Right ventricle myocardium superior (tissue), 1 donor: Measurements from ENCODE around the gene MOSPD3. TPM values are rescaled to one million over a fixed set of nuclear protein-coding genes. Genes with fewer than 3 reads are reported as not detected.
"Not testable (repeated sequence)": the region's sequence is repeated elsewhere in the genome, so short reads cannot be mapped to it uniquely, and the experiment has no call there.

Experiments
- ATAC-seq: fragments of 200-7000 bp; cut with Tn5 transposase; one replicate; pipeline ENCODE4 v1.9.1; 2020; ENCODE audit warnings: mild to moderate bottlenecking; ENCODE audit not compliant: poor library complexity
- DNase-seq: peaks from one replicate; pipeline ENCODE4 v3.0.0-alpha.2; 2020
- intact Hi-C: fragments of 100-400 bp; cut with DNase I; formaldehyde crosslinking; loops from one replicate; pipeline ENCODE4 v1.11.2; 2022
- total RNA-seq: library from RNA; stranded (reverse); fragmentation: NEBNext Ultra II Directional; extraction: Animal tissue kit (Norgen Biotek cat#: 25700); gene quantifications from one replicate; pipeline ENCODE4 v1.2.1, GENCODE V29; 2021
- donor health status: DM: no; HTN: yes; CAD: no; lungs with severe emphysema.

MOSPD3 gene
- total RNA-seq, 1 donor from 2014 or later: 9.3 TPM

GRCh38 chr7:100640517-100641440 lies 28.4 kb downstream of the MOSPD3 start:
- no peak for DNase-seq
- intact Hi-C loops: no loop called here

DNA sequence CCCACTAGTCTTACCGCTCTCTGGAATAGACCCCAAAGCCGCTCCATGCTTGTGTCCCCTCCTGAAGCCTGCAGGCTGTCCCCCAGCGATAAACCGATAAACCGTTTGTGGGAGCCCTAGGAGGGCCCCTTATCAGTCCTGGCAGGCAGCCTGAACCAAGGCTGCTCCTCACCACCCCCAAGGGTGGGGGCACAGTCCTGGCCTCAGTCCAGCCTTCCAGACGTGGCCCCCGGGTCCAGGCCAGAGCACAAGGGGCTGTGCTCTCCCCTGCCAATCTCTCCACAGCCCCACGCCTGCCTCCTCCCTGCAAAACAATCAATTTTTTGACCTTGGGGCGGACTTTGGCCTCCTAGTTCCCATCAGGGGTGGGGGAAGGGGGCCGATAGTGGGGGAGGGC lies 29.1 kb downstream of the MOSPD3 start, which contains the start of gene TFR2:
Gene TFR2, minus strand, starts transcription at position 90 of the 397 bp plus-strand sequence. Its CDS starts 43 bp downstream, at position 47.
- ATAC-seq: no peak
- intact Hi-C loops: no loop called here
- no peak for DNase-seq

More at GRCh38 chr7:100640517-100641440, 28.4 kb downstream of the MOSPD3 start:
- ATAC-seq: no peak

GRCh38 chr7:100641860-100642533 lies 29.7 kb downstream of the MOSPD3 start:
- ATAC-seq (no peak), DNase-seq (no peak)
- intact Hi-C loops: no loop called here

GRCh38 chr7:100642534-100642907 lies 30.2 kb downstream of the MOSPD3 start:
- ATAC-seq (no peak), DNase-seq (no peak)
- intact Hi-C loops: no loop called here

- intact Hi-C loops: no loop called here
- DNase-seq (no peak), ATAC-seq (no peak)
Measured at GRCh38 chr7:100649826-100650565, 37.7 kb downstream of the MOSPD3 start.

GRCh38 chr7:100654908-100655831 lies 42.8 kb downstream of the MOSPD3 start:
- ATAC-seq (no peak), DNase-seq (no peak)
- intact Hi-C loops: no loop called here

DNA sequence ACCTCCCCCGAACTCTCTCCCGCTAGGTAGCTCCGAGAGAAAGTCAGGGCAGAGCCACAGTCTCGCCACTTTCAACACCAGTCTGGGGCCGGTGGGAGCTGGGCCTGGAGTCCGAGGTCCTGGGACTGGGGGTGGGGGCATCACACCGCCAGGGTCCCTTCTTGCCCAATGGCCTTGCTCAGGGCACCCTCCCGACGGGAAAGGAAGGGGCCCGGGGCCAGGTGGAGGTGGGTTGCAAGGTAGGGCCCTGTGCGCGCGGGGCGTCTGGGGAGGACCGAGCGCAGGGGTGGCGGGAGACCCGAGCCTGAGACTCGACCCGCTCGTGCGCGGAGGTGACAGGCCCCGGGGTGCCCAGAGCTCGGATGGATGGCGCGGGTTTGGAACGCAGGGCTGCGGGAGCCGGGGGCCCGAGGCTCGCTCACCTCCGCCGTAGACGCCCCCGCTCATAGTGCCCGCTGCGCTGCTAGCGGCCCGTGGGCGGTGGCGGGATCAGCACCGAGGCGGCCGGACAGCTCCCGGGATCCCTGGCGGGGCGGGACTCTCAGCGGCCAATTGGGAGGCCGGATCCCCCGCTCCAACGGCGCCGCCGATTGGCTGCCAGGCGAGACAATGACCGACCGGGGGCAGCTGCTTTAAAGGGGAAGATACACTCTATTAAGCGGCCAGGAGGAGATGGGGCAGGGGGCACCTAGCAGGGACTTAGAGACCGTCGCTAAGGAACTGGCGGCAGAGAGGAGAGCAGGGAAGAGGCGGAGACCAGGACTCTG lies 43.8 kb downstream of the MOSPD3 start, which contains the start of gene ACTL6B:
Gene ACTL6B, minus strand, starts transcription at position 541 of the 767 bp plus-strand sequence. Its CDS starts 94 bp downstream, at position 447.
- intact Hi-C loops: no loop called here
- DNase-seq (peak; percentile 70), ATAC-seq (peak; percentile 80)

DNA sequence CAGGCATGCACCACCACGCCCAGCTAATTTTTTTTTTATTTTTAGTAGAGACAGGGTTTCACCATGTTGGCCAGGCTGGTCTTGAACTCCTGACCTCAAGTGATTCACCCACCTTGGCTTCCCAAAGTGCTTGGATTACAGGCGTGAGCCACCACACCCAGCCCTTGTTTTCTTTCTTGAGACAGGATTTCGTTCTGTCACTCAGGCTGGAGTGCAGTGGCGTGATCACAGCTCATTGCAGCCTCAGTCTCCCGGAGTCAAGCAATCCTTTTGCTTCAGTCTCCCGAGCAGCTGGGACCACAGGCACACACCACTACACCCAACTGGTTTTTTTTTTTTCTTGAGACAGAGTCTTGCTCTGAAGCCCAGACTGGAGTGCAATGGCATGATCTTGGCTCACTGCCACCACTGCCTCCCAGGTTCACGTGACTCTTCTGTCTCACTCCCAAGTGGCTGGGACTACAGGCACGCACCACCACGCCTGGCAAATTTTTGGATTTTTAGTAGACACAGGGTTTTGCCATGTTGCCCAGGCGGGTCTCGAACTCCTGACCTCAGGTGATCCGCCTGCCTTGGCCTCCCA lies 49.9 kb downstream of the MOSPD3 start:
- ATAC-seq, intact Hi-C loops: not testable (repeated sequence)

More for the DNA sequence above, 49.9 kb downstream of the MOSPD3 start:
- DNase-seq: not testable (repeated sequence)

Other genes with a start within 250 kb of the MOSPD3 start
- gene PILRA, start 239.1 kb upstream of the MOSPD3 start, total RNA-seq: 3.6 TPM
- 5.4 TPM for gene ZCWPW1, start 183.8 kb upstream of the MOSPD3 start, total RNA-seq
- gene MEPCE, start 182.7 kb upstream of the MOSPD3 start, total RNA-seq: 22.2 TPM
- gene PPP1R35, start 176.0 kb upstream of the MOSPD3 start, total RNA-seq: 10.9 TPM
- 0.81 TPM for gene SPACDR, start 148.3 kb upstream of the MOSPD3 start, total RNA-seq
- gene TSC22D4, start 133.3 kb upstream of the MOSPD3 start, total RNA-seq: 47.4 TPM
- gene NYAP1, start 128.6 kb upstream of the MOSPD3 start, total RNA-seq: 0.16 TPM
- gene AGFG2, start 73.3 kb upstream of the MOSPD3 start, total RNA-seq: 19.8 TPM
- 0.54 TPM for gene SAP25, start 38.6 kb upstream of the MOSPD3 start, total RNA-seq
- 22.8 TPM for gene LRCH4, start 26.4 kb upstream of the MOSPD3 start, total RNA-seq
- 0.35 TPM for gene FBXO24, start 26.2 kb upstream of the MOSPD3 start, total RNA-seq
- 42.2 TPM for gene PCOLCE, start 10.2 kb upstream of the MOSPD3 start, total RNA-seq
- 0.13 TPM for gene TFR2, start 29.0 kb downstream of the MOSPD3 start, total RNA-seq
- not detected for gene ACTL6B, start 43.9 kb downstream of the MOSPD3 start, total RNA-seq
- gene GNB2, start 61.2 kb downstream of the MOSPD3 start, total RNA-seq: 101 TPM
- 23.5 TPM for gene GIGYF1, start 81.7 kb downstream of the MOSPD3 start, total RNA-seq
- 27.1 TPM for gene POP7, start 93.6 kb downstream of the MOSPD3 start, total RNA-seq
- gene EPO, start 107.9 kb downstream of the MOSPD3 start, total RNA-seq: not detected
- gene ZAN, start 121.1 kb downstream of the MOSPD3 start, total RNA-seq: not detected
- gene EPHB4, start 215.0 kb downstream of the MOSPD3 start, total RNA-seq: 22.1 TPM
- 10.2 TPM for gene SLC12A9, start 240.2 kb downstream of the MOSPD3 start, total RNA-seq